Left renal cortex interstitium (tissue), 4 donors: ENCODE measurements around the gene USP31. TPM values are rescaled to one million over a fixed set of nuclear protein-coding genes. Genes with fewer than 3 reads are reported as not detected.

ENCODE experiments used
- DNase-seq, 4 donors: peaks; one replicate each; pipeline ENCODE4 v3.0.0-alpha.2; 2013; ENCODE audit warnings: low read depth in 4 of 4, low spot score in 2 of 4, missing footprints in 1 of 4
- polyA plus RNA-seq, 4 donors: library from polyadenylated mRNA; unstranded; fragments of 120-200 nt; gene quantifications; one replicate each; pipeline ENCODE4 v1.2.1, GENCODE V29; 2013; ENCODE audit not compliant: insufficient read length in 4 of 4

Gene USP31
- polyA plus RNA-seq, 4 donors = 5.5 to 8.4 (median 6.7) TPM

DNA sequence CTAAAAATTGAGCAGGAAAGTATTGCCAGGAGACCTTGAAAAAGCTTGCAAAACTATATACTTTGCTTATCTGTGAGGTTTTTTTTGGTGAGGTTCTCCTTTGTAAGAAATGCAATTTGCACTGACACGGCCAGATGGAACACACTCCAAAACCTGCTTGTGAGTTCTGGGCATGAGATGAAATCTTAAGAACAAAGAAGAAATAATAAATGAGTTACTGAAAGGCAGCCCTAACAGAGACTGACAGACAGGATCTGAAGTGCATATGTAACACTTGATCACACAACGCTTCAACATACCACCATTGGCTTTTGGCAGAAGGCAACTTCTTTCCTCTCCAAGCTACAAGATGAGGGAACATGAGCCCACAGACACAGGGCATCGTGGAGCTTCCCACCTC lies 82.6 kb downstream of the USP31 start:
- DNase-seq = no peak

DNA sequence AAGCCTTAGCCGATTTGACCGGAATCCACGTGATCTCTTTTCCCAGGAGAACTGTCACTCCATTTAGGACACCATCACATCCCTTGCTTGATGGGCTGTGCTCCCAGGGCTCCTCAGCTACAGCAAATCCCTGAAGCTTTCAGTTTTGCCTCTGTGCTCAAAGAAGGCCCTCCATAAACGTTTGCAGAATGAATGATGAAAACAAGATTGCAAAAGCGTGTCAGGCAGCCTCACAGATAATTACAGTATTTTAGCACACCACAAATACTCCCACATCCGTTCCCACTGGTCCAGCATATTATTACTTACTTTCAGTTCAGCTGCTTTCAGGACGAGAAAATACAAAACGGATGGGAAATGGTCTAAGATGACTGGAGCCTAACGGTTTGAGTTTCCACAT lies 84.6 kb downstream of the USP31 start:
- DNase-seq = no peak

DNA sequence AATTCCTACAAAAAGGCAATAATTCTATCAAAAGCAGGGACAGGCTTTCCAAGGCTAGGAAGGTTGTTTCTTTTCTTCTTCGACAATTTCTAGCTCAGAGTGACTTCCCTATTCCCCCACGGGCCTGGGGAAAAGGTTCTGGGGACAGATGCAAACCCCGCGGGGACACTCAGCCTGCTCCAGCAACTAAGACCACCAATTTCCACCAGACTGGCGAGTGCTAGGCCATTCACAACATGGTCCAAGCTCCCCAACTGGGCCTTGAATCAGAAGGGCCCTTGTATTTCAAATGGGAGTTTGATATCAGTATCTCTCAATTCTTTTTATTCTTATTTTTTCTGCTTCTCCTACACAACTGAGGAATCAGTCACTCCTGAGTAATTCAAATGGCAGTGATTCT lies 86.7 kb downstream of the USP31 start:
- no peak for DNase-seq

DNA sequence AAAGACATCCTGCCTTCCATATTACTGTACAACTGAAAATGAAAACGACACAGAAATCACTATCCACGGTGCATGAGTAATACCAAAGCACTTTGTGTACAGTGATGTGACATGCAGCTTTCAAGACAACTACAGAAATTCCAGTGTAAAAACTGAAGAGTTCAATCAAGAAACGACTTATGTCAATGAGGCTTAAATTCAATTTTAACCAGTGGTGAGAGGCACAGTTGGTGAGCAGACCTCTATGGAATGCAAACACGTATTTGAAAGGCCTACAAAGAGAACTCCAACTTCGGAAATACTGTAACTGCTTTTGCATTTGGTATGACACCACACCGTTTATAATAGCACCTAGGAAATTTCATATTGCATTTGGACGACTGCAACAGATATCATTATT lies 87.6 kb downstream of the USP31 start:
- DNase-seq = no peak

DNA sequence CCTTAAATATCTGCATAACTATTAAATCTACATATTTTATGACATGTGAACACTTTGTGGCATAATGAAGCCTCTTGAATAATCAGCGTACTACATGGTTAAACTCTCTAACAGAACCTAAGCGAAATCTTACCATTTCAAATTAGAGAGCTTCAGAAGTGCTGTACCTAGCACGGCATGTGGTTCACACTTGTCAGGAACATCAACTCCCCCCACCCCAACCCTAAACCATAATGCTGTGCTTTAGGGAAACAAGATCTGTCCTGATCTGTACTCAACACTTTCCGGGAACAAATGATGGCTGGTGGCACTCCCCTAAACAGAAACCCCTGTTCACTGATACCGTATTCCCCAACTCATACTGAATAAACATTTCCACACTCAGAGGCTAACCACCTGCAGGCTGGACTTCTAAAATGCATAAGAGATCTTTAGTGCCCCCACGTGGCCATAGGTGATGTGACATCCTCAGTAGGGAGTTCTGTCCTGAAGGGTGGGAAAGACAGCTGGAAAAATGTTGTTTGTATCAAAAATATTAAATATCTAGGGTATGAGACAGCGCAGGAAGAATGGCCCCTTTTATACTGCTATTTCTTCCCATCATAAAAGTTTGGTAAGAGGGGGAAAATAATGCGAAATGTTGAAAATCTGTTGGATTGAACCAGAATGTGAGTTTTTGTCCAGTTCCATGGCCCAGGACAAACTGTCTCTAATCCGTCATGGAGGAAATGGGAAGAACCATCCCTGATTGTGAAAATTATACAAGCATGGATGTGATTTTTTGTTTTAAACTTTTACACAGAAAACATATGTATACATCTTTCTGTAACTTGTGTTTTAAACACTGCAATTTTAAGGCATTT lies 88.6 kb downstream of the USP31 start:
- DNase-seq = peak; percentile 25 to 56 (median 36)

GRCh38 chr16:23059433-23059832 lies 89.8 kb downstream of the USP31 start:
- no peak for DNase-seq

DNA sequence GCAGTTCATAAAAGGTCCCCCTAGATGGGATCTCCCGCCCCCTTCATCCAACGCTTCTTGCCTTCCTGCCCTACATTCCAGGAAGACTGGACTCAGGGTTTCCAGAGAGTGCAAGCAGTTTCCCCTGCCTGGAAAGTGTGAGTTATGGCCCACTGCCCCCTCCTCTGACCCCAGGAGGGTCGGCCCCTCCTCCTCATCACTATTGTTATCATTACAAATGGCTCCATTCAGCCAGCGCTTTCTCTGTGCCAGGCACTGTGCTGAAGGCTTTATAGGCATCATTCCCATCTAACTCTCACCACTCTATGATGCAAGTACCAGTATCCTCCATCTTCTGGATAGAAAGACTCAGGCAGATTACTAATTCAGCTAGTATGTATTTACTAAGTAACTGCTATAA lies 90.7 kb downstream of the USP31 start:
- no peak for DNase-seq

DNA sequence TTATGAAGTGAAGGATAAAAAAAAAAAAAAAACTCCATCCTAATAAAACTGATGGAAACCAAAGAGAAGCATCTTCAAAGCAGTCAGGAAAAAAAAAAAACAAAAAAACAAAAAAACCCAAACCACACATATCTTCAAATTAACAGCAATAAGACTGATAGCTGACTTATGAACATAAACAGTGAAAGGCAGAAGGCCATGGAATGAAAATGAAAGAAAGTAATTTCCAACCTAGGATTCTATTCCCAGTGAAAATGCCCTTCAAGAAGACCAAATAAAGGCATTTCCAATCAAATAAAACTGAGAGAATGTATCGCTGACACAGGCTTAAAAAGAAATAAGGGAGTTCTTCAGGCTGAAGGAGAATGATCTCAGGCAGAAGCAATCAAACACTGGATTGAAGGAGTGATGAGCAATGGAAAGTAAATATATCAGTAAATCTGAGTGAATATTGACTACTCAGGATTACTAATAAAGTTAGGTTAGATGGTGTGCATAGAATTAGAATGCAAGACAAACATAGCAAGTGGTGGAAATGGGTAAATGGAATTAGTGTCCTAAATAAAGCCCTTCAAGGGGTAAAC lies 92.1 kb downstream of the USP31 start:
- no peak for DNase-seq

DNA sequence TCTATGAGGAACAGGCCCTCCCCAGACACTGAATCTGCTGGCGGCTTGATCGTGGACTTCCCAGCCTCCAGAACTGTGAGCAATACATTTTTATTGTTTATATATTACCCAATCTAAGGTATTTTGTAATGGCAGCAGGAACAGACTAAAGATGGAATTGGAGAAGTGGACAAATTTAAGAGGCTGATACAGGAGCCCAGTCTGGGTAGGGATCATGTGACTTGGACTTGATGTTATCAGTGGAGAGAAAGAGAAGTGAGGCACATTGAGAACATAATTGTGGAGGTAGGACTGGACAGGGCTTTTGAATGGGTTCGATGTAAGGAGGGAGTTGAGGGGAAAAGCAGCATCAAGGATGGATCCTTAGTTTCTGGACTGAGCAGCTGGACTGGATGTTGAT lies 93.8 kb downstream of the USP31 start:
- no peak for DNase-seq

DNA sequence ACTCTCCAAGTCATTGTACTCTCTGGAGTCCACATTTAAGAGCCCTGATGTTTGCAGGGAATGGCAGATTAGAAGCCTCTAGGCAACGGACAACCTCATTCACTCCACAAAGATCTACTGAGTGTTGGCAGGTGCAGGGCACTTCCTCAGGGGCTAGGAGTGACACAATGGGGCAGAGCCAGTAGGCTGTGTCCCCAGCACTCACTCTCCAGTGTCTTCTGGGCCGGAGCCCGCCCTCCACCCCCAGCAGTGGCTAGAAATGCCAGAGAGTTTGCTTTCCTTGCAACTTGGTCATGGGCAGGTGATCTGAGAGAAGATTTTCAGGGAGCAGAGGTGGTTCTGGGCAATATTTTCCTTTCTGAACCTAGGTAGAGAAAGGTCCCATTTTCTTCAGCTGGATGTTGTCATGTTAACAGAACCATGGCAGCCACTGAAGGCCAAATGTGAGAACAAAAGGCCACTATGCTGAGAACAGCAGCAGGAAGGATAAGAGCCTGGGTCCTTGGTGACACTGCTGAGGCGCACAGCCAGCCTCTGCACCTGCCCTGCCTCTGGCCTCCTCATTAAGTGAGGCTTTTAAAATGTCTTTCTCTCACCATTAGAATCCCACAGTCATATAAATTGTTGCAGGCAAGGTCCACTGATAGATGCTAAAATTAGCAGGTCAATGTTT lies 96.2 kb downstream of the USP31 start:
- no peak for DNase-seq

DNA sequence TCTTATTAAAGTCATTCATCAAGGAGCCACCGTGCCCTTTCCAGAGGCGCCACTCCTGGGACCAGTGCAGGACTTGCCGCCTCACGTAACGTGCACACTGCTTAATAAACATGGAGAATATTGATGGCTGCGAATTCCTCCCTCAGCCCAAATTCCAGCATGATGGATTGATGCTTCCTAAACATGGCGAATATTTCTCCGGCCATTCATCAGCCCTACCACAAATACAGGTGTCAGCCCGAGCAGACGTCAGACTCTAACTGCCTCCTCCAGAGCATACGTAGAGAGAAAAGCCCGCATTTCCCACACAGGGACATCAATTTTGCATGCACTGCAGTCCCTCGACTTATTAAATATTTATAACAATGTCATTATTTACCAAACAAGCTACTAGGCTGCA lies 97.0 kb downstream of the USP31 start:
- no peak for DNase-seq

- no peak for DNase-seq
These were observed 97.7 kb downstream of the USP31 start for GRCh38 chr16:23051587-23051986.

GRCh38 chr16:23048164-23048563 lies 101.1 kb downstream of the USP31 start:
- DNase-seq = no peak

DNA sequence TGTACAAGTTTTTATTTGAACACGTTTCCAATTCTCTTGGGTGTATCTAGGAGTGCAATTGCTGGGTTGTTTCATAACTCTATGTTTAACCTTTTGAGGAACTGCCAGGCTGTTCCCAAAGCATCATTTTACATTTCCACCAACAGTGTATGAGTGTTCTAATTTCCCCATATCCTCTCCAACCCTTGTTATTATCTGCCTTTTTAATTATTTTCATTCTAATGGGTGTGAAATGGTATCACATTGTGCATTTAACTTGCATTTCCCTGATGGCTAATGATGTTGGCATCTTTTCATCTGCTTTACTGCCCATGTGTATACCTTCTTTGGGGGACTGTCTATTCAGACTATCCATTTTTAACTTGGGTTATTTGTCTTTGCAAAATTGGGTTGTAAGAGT lies 104.2 kb downstream of the USP31 start:
- DNase-seq = no peak

DNA sequence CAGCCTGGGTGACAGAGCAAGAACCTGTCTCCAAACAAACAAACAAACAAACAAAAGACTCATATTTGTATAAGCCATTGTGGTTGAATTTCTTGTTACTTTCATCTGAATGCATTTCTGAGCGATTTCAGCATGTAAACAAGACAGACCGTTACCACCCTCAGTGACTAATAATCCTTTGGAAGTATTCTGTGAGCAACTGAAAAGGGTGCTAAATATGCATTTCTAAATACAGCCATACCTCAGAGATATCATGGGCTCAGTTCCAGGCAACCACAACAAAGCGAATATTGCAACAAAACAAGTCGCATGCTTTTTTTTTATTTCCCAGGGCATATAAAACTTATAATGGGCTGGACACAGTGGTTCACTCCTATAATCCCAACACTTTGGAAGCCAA lies 109.0 kb downstream of the USP31 start:
- DNase-seq = no peak

GRCh38 chr16:23039118-23039517 lies 110.1 kb downstream of the USP31 start:
- no peak for DNase-seq

DNA sequence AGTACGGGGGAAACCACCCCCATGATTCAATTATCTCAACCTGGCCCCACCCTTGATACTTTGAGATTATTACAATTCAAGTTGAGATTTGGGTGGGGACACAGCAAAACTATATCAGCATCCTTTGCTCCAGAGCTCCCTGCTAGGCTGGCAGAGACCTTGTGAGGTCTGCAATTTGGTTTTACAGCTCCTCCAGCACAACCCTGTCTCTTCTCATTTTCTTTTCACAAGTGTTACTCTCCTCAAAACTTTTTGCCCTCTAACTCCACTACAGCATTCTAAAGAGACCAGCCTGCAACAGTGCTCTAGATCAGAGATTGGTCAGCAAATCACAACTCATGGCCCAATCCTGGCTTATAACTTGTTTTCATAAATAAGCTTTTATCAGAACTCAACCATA lies 114.0 kb downstream of the USP31 start:
- no peak for DNase-seq

- peak in 2 of 4 donors; percentile 4 to 21 for DNase-seq
These were observed 117.6 kb downstream of the USP31 start for GRCh38 chr16:23031508-23032098.

DNA sequence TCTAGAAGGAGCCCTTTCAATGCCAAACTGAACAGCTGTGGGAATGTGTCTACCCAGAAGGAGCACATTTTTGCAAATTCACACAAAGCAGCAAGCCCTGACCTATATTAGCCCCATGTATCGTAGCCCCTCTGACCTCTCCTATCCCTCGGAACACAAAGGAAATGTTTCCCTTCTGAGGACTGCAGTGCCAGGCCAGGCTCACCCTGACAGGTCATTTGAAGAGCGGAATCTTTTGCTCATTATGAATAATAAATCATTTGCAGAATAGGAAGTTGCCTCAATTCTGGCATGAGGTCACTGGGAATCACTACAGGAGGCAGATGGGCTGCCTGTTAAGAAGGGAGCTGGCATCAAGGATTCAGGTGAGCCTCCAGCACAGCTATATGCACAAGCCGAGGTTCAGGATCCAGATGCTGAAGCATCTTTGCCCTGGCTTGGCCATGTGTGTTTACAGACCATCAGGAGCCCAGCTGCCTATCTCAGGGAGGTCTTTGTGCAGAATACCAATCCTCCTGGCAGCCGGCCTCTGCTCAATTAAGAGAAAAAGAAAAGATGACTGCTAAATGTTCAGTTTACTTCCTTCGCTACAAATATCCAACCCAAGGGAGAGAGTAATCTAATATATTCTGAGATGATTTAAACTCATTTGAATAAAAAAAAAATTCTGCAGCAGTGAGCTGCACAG lies 119.4 kb downstream of the USP31 start:
- no peak for DNase-seq

DNA sequence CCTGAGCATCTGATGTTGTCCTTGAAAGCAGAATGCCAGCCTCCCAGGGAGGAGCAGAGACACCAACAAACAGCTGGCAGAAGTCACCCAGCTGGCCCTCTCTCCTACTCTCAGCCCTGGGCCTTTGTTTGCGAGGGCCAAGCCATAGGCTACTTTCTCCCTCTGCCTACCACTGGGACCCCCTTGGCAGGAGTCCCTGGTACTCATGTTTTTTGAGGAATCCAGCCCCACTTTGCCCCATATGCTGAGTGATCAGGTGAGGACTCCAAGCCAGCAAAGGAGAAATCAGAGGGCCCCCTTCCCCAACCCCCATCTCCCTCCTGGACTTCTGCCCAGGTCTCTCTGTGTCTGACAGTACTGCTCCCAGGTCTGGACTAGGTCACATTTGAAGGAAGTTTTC lies 121.9 kb downstream of the USP31 start:
- no peak for DNase-seq
